Measurements from ENCODE around the gene HSDL2.

- TF ChIP-seq CTCF (IDR thresholded peaks at IDR 0.05) (no peak), TCF7L2 (IDR thresholded peaks at IDR 0.05; ENCODE audit: low read depth, low read length) (no peak)
These were observed 59.3 kb downstream of the HSDL2 start for GRCh38 chr9:112439171-112439570.
